Left hindlimb (tissue), 1 donor: ENCODE results near the gene PAK1IP1.
"Not testable (repeated sequence)": the region's sequence is repeated elsewhere in the genome, so short reads cannot be mapped to it uniquely, and the experiment has no call there.

Experiments
- DNase-seq: peaks from one replicate; pipeline ENCODE4 v3.0.0-alpha.2; 2018

The PAK1IP1 gene

DNA sequence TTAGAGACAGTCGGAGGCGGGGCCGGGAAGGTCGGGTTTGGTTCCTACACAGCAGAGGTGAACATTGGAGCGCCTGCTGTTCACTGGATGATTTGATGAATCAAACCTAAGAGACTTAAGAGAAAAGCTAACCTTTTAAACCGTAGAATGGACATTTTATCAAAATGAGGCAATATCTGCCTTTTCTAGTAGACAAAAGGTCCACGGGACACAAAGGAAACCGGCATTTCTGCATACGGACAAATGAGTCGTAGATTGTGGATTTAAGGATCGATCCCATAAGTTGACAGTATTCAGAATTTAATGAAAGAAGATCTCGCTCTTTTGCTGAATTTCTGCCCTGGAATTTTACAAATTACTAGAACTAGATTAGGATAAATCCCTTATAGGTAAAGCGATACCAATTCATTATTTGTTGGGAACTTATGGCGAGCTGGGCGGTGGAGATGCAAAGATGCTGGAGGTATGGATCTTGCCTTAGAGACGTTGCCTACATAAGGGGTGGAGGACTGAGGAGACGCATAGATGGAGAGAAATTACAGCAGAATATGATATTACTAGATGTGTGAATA lies 400 bp downstream of the PAK1IP1 start:
- no peak for DNase-seq

DNA sequence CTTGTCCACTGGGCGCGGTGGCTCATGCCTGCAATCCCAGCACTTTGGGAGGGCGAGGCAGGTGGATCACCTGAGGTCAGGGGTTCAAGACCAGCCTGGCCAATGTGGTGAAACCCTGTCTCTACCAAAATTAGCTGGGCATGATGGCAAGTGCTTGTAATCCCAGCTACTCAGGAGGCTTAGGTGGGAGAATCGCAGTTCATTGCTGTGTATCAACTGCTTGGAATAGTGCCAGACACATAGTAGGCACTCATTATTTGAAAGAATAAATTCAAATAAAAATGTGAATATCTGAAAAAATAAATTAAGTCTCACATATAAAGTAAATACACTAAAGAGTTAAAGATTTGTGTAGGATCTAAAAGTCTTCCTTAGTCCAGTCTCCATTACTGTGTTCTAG lies 1.9 kb downstream of the PAK1IP1 start:
- DNase-seq, result no peak

DNA sequence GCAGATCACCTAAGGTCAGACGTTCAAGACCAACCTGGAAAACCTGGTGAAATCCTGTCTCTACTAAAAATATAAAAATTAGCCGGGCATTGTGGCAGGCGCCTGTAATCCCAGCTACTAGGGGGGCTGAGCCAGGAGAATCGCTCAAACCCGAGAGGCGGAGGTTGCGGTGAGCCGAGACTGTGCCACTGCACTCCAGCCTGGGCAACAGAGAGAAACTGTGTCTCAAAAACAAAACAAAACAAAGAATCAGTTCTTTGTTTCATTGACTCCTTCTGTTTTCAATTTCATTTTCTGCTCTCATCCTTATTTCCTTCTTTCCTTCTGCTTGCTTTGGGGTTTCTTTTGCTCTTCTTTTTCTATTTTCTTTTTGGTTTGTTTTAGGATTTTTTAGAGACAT lies 19.2 kb downstream of the PAK1IP1 start:
- no peak for DNase-seq

DNA sequence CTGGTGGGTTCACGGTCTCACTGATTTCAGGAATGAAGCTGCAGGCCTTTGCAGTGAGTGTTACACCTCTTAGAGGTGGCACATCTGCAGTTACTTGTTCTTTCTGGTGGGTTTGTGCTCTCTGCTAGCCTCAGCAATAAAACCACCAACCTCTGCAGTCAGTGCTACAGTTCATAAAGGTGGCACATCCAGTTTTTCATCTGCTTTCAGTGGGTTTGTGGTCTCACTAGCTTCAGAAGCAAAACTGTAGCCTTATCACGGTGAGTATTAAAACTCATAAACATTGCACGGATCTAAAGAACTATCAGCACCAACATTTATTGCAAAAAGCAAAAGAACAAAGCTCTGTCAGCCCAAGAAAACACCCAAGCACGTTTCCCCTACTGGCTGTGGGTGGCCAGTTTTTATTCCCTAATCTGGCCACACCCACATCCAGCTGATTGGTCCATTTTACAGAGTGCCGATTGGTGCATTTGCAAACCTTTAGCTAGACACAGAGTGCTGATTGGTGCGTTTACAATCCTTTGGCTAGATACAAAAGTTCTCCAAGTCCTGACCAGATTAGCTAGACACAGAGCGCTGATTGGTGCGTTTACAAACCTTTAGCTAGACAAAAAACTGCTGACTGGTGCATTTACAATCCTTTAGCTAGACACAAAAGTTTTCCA lies 24.7 kb downstream of the PAK1IP1 start:
- no peak for DNase-seq

DNA sequence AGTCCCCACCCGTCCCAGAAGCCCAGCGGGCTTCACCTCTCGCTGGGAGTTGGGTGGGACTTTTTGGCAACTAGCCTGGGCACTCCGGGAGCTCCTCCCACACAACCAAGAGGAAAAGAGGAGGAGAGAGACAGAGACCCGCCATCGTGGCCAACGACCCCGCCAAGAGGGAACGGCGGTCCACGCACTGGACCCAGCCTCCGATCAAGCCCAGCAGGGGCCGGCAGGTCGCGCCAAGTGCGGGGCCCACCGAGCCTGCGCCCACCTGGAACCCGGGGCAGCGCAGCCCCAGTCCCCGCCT lies 25.1 kb downstream of the PAK1IP1 start:
- DNase-seq, result peak; percentile 62

DNA sequence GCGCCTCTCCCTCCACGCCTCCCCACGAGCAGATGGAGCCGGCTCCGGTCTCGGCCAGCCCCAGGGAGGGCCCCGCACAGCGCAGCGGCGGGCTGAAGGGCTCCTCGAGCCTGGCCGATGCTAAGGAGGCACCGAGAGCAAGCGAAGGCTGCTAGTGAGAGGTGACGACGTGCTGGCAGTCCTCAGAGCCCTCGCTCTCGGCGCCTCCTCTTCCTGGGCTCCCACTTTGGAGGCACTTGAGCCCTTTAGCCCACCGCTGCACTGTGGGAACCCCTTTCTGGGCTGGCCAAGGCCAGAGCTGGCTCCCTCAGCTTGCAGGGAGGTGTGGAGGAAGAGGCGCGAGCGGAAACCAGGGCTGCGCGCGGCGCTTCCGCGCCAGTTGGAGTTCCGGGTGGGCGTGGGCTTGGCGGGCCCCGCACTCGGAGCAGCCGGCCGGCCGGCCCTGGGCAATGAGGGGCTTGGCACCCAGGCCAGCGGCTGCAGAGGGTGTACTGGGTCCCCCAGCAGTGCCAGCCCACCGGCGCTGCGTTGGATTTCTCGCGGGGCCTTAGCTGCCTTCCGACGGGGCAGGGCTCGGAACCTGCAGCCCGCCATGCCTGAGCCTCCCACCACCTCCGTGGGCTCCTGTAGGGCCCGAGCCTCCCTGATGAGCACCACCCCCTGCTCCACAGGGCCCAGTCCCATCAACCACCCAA lies 25.6 kb downstream of the PAK1IP1 start:
- peak; percentile 74 for DNase-seq

DNA sequence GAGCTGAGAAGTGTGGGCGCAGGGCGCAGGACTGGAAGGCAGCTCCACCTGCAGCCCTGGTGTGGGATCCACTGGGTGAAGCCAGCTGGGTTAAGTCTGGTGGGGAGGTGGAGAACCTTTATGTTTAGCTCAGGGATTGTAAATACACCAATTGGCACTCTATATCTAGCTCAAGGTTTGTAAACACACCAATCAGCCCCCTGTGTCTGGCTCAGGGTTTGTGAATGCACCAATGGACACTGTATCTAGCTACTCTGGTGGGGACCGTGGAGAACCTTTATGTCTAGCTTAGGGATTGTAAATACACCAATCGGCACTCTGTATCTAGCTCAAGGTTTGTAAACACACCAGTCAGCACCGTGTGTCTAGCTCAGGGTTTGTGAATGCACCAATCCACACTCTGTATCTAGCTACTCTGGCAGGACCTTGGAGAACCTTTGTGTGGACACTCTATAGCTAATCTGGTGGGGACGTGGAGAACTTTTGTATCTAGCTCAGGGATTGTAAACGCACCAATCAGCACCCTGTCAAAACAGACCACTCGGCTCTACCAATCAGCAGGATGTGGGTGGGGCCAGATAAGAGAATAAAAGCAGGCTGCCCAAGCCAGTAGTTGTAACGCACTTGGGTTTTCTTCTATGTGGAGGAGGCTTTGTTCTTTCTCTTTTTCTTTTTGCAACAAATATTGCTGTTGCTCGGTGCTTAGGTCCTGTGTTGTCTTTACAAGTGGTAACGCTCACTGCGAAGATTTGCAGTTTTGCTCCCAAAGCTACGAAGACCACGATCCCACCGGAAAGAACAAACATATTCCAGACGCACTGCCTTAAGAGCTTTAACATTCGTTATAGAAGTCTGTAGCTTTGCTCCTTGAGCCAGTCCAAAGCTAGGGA lies 26.4 kb downstream of the PAK1IP1 start:
- DNase-seq, result not testable (repeated sequence)

DNA sequence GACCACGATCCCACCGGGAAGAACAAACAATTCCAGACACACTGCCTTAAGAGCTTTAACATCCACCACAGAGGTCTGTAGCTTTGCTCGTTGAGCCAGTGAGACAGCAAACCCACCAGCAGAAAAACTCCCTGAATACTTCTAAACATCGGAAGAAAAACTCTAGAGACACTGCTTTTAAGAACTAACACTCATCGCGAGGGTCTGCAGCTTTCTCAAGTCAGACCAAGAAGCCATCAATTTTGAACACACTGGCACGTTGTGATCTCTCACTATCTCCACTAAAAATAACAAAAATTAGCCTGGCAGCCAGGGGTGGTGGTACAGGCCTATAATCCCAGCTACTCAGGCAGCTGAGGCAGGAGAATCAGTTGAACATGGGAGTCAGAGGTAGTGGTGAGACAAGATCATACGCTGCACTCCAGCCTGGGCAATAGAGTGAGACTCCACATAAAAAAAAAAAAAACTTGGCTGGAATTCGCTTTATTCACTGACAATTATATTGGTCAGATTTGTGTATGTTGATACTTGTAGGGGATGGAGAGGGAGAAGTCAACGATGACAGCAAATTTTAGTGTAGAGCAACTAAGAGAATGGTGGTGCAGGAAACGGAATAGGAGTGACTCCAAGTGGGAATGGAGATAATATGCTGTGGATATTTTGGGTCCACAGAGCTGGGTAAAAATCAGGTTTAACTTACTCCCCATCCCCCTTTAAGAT lies 27.2 kb downstream of the PAK1IP1 start:
- no peak for DNase-seq

DNA sequence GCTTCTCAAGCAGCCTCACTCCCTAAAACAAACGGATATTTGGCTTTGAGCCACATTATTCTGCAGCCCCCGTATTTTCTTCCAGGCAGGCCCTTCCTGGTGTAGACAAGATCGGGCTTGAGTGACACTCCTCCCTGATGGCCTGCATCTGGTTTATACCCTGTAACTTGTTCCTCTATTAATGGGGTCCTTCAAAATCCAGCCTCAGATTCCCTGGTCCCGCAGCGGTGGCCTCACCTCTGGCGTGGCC lies 27.7 kb downstream of the PAK1IP1 start:
- DNase-seq, result no peak

DNA sequence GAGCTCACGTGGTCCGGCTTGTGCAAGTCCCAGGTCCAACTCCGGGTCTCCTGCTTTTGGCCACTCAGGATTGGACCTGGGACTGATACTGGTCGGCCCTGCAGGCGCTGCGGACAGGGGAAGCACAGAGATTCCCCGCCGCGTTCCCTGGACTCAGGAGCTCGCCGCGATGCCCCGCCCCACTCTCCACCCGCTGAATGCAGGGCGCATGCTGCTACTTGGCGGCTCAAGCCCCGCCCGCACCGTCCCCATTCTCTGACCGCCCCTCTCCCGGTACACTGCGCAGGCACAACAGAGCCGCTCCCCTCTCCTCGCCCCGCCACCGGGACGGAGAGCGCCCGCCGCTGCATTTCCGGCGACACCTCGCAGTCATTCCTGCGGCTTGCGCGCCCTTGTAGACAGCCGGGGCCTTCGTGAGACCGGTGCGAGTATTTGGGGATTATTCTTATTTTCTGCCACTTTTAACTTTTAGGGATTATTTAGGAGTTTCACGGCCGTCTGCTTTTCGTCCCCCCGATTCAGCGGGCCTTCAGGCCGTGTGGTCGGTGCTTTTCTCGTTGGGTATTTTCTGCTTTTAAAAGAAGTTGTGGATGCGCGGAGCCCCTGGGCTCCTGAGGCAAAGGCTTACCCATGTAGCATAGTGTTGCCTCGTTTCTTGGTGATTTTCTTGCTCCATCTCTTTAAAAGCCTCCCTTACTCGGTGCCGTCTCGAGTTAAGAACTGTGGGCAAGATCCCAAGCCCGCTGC lies 28.2 kb downstream of the PAK1IP1 start, which contains the start of gene TMEM14C:
Gene TMEM14C, plus strand, starts transcription at position 251 of the 747 bp plus-strand sequence. CDS start 1,544 bp downstream, outside the sequence.
- peak; percentile 99 for DNase-seq

DNA sequence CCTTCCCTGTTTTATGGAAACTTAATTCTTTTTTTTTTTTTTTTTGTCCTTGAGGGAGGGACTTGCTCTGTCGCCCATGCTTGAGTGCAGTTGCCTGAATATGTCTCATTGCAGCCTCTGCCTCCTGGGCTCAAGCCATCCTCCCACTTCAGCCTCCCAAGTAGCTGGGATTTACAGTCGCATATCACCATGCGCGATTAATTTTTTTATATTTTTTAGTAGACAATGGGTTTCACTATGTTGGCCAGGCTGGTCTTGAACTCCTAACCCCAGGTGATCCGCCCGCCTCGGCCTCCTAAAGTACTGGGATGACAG lies 28.8 kb downstream of the PAK1IP1 start:
- DNase-seq, result peak; percentile 45

DNA sequence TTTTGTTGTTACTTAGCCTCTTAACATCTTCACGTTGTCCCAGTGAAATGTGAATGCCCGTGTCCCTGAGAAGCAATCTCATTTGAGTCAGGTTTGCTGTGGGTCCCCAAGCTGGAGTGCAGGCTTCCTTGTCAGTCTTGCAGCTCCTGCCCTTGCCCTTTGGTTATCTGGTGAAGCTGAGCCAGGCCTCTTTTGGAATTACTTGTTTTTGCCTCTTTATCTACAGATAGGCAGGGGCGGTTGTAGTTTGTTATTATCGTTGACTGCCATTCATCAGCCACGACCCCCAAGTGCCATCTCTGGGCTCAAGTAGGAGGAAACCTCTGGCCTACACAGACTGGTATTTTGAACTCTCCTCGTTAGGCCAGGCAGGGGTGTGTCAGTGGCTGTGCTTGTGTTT lies 30.3 kb downstream of the PAK1IP1 start:
- DNase-seq, result no peak

DNA sequence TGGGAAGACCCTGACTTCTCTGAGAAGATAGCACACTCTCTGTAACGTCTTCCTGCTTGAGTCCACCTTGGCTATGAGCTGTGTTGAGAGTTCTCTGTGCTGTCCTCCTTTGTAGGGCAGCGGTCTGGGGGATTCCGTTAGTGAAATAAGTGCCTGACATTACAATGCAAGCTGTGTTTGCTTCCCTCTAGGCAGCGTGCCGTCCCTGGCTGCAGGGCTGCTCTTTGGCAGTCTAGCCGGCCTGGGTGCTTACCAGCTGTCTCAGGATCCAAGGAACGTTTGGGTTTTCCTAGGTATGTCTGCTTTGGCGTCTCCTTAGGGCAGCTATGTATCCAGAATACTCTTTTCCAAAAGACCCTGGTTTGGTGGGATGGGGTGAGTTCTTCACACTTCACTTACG lies 30.9 kb downstream of the PAK1IP1 start:
- no peak for DNase-seq

DNA sequence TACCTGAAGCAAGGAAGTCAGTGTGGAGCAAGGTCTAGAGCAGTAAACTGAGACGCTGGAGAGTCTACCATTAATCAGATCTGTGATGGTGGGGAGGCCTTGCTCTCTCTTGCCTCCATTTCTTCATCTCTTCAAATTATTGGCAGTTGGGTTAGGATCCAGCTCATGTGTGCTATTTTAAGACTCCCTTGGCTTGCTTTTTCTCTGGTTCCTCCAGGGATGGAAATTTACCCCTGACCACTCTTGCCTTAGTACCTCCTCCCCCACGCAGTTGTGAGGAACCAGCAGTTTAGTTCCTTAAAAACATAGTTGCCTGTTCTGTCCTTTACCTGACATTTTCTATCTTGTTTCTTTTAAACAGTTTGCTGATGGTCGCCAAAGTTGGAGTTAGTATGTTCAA lies 35.5 kb downstream of the PAK1IP1 start:
- no peak for DNase-seq

DNA sequence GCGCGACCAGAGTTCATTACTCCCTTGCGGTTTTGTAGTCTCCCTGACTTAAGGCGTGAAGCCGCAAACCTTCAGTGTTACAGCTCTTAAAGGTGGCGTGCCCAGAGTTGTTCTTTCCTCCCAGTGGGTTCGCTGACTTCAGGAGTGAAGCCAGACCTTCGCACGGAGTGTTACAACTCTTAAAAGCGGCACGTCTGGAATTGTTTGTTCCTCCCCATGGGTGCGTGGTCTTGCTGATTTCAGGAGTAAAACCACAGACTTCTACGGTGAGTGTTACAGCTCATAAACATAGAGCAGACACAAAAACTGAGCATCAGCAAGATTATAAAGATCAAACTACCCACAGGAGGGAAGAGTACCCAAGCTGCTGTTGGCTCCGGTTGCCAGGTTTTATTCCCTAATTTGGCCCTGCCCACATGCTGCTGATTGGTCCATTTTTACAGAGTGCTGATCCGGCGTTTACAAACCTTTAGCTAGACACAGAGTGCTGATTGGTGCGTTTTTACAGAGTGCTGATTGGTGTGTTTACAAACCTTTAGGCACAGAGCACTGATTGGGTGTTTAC lies 38.5 kb downstream of the PAK1IP1 start:
- DNase-seq, result no peak

DNA sequence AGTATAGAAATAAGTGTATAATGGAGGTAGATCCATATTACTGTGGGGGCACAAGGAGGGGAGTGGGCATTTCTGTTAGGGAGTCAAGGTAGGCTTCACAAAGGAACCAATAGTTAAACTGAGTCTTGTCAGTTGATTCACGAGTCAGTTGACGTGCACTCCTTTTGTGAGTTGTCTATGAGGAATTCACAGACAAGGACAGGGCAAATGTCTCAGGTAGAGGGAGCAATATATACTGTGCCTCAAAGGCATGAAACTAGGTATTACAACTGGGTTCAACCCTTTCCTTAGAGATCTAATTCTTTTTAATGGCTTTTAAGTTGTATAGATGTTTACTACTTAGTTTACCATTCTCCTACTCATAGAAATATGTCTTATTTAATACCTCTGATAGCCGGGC lies 39.1 kb downstream of the PAK1IP1 start:
- no peak for DNase-seq

DNA sequence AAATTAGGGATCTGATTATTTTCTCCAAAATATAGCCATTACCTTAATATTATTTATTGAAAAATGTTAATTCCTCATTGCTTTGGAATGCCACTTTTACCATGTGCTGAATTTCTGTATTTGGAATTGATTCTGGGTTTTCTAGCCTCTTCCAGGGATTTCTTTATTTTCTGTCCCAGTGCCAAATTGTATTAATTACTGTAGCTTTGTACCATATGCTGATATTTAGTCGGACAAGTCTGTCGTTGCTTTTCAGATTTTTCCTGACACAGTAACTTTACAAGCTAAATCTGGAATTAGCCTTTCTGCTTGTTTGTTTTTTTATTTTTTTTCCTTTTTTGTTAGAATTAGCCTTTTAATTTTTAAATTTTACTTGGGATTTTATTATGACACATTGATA lies 42.0 kb downstream of the PAK1IP1 start:
- DNase-seq, result no peak

DNA sequence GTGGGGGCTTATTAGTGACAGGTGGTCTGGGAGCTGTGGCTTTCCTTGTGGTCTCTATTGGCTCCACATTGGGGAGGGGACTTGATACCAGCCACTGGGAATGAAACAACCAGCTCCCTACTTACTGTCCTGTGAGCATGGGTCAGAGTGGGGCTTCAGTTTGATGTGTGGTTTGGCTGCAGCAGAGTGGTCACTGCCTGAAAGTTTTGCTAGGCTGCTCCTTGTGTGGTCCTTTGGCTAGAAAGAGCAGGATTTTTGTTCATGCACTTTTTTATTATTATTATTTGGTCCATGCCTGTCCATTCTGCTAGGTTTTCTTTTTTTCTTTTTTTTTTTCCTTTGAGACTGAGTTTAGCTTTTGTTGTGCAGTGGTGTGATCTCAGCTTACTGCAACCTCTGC lies 45.3 kb downstream of the PAK1IP1 start:
- DNase-seq, result no peak

DNA sequence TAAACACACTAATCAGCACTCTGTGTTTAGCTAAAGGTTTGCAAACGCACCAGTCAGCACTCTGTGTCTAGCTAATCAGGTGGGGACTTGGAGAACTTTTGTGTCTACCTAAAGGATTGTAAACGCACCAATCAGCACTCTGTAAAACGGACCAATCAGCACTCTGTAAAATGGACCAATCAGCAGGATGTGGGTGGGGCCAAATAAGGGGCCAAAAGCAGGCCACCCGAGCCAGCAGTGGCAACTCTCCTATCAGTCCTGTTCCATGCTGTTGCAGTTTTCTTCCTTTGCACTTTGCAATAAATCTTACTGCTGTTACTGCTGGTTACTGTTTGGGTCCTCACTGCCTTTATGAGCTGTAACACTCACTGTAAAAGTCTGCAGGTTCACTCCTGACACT lies 46.9 kb downstream of the PAK1IP1 start:
- DNase-seq, result not testable (repeated sequence)

DNA sequence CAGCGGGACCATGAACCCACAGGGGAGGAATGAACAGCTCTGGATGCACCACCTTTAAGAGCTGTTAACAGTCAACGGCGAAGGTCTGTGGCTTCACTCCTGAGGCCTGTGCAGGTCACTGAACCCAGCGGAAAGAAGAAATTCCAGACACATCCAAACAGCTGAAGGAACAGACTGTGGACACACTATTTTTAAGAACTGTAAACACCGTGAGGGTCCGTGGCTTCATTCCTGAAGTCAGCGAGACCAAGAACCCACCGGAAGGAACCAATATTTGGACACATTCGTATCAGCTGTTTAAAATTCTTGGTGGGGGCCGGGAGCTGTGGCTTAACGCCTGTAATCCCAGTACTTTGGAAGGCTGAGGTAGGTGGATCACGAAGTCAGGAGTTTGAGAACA lies 47.5 kb downstream of the PAK1IP1 start:
- no peak for DNase-seq

DNA sequence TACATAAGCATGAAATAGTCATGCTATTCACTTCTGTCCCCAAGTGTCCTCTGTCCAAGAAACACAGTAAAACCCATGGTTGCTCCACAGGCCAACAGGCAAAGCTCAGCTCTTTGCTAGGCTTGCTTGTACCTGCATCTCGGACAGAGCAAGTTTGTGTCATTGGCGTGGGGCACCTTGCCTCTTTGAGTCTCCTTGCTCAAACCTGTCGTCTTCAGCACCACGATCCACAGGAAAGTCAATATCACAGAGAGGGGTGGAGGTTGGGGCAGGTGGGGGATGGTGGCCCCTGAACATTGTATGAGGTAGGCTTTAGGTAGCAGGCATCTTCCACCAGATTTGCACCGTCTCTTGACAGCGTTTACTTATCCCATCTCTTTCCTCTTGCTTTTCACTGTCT lies 48.7 kb downstream of the PAK1IP1 start:
- no peak for DNase-seq

DNA sequence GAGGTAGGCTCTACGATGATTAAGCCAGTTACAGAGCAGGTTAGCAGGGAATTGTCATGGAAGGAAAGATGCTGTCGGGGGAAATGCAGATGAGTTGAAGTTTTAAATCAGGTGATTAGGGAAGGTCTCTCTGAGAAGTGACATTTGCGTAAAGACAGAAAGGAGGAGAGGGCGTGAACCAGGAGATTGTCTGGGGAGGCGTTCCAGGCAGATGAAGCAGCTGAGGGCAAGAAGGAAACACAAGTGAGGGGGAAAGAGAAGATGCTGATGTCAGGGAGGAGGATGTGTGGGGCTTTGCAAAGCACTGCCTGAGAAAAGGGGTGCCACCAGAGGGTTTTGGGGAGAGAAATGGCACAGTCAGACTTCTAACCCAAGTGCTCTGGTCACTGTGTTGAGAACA lies 50.3 kb downstream of the PAK1IP1 start:
- DNase-seq, result no peak
